NCI-H187 treated with DMSO at 0.1 percent for 48 hours (cell line): ENCODE results near the gene DNAL1.
"Not testable (repeated sequence)": the region's sequence is repeated elsewhere in the genome, so short reads cannot be mapped to it uniquely, and the experiment has no call there.

Source experiments
- DNase-seq: peaks from one replicate; lab custom pipeline; 2025; lab: John Stamatoyannopoulos, UW

Gene DNAL1, protein sequence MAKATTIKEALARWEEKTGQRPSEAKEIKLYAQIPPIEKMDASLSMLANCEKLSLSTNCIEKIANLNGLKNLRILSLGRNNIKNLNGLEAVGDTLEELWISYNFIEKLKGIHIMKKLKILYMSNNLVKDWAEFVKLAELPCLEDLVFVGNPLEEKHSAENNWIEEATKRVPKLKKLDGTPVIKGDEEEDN

DNA sequence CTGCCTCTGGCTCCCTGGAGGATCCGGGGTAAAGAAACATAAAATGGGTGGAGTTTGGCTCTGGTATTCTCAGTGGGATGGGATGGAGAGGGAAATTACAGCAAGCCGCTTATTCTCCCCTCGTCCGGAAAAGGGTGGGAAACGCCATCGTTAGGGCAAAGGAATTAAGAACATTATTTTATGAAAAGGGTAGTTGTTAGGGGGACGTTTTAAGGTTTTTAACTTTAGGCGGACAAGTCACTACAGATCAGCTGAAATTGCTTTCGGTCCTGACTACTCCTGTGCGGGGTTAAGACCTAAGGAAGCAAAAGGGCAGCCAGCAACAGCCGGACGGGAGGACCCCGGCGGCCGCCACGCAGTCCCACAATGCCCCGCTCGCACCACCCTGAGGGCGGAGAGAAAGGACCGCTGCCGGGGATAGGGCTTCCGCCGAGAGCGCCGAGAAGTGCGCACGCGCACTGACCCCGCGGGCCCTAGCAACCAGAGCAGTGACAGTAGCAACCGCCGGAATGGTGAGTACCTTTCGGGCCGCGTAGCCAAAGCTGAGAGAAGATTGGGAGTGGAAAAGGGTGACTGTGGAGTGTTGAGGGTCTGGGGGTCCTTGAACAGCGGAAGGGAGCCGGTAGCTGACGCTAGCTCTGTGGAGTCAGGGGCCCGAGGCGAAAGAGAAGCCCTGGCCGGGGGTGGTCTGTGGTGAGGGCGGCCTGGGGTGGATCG lies at the start of gene DNAL1:
TSS of gene DNAL1 (plus strand) at position 456 of the 717 bp plus-strand sequence. CDS start at position 510, 54 bp downstream.
- DNase-seq = peak; percentile 65

DNA sequence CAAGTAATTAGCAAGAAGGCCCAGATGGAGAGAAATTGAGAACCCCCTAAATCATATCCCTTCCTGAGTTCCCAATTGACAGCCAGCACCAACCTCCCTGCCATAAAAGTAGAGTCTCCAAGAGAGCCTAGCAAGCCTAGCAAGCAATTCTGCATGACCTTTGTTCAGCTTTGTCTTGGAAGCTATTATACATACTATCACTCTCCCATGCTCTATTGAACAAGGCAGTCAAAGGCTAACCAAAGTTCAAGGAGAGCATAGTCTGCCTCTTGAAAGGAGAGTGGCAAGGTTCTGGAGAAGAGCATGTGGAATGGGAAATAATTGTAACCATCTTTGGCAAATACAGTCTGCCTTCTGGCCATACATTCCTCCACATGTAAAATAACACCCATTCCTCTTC lies 45.3 kb upstream of the DNAL1 start:
- no peak for DNase-seq

DNA sequence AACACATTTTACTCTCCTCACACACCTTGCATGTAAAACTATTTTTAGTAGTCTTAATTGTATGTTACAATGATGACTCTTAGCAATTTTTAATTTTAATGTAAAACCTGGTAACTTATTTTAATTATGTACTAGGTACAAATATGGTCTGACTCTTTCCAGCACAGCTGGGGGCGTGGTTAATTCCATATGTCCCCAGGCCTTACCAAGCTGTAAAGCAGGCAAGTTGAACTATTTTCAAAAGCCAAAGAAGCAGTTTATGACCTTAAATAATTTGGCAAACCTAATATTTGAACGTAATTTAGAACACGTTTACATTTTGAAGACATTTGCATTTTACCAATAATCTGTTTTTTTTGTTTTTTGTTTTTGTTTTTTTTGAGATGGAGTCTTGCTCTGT lies 41.8 kb upstream of the DNAL1 start:
- no peak for DNase-seq

DNA sequence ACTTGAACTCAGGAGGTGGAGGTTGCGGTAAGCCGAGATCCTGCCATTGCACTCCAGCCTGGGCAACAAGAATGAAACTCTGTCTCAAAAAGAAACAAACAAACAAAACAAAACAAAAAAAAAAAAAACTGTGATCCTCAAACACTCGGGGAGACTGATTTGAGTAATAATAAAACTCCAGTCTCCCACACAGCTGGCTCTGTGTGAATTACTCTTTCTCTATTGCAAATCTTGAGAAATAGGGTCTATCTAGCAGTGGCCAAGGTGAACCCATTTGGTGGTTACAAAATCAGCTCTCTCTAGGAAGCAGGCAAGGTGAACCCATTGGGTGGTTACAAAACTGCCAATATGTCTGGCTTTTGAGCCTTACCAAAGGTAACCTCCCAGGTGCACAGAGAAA lies 38.5 kb upstream of the DNAL1 start:
- no peak for DNase-seq

DNA sequence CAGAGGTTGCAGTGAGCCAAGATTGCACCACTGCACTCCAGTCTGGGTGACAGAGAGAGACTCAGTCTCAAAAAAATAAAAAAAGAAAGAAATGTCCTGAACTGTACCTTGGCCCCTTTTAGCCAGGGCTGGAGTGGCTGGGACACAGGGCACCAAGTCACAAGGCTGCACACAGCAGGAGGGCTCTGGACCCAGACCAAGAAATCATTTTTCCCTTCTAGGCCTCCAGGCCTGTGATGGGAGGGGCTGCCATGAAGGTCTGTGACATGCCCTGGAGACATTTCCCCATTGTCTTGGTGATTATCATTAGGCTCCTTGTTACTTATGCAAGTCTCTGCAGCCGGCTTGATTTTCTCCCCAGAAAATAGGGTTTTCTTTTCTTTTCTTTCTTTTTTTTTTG lies 37.5 kb upstream of the DNAL1 start:
- no peak for DNase-seq

DNA sequence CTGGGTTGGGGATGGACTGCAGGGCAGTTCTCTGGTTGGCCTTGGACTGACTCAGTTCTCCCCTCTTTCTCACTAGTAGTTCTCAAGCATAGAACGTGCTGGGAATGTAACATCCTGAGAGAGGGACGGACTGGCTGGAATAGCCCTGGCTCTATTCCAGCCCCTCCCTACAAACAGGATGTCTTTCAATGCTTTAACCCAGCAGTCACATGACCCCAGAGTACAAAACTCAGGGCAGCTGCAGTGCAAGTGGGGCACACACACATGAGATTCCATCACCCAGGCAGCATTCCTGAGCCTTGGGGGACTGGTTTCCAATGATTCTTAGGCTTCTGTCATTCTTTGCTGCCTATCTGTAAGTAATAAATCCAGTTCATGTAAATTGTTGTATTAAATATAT lies 34.1 kb upstream of the DNAL1 start:
- no peak for DNase-seq

GRCh38 chr14:73612339-73613045 lies 32.3 kb upstream of the DNAL1 start, which contains the start of gene ACOT6:
Gene ACOT6, plus strand, starts transcription at chr14:73612517. Its CDS starts 55 bp downstream, at chr14:73612572.
- no peak for DNase-seq

- no peak for DNase-seq
Measured at GRCh38 chr14:73613046-73613383, 31.8 kb upstream of the DNAL1 start.

GRCh38 chr14:73613419-73613963 lies 31.3 kb upstream of the DNAL1 start:
- DNase-seq = no peak

GRCh38 chr14:73616831-73617230 lies 28.0 kb upstream of the DNAL1 start:
- no peak for DNase-seq

DNA sequence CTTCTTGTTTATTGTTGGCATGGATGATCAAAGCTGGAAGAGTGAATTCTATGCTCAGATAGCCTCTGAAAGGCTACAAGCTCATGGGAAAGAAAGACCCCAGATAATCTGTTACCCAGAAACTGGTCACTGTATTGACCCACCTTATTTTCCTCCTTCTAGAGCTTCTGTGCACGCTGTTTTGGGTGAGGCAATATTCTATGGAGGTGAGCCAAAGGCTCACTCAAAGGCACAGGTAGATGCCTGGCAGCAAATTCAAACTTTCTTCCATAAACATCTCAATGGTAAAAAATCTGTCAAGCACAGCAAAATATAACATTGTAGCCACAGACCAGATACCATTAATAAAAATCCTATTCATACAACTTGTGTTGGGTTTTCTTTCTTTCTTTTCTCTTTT lies 25.3 kb upstream of the DNAL1 start:
- DNase-seq = no peak

GRCh38 chr14:73620268-73620667 lies 24.5 kb upstream of the DNAL1 start:
- no peak for DNase-seq

DNA sequence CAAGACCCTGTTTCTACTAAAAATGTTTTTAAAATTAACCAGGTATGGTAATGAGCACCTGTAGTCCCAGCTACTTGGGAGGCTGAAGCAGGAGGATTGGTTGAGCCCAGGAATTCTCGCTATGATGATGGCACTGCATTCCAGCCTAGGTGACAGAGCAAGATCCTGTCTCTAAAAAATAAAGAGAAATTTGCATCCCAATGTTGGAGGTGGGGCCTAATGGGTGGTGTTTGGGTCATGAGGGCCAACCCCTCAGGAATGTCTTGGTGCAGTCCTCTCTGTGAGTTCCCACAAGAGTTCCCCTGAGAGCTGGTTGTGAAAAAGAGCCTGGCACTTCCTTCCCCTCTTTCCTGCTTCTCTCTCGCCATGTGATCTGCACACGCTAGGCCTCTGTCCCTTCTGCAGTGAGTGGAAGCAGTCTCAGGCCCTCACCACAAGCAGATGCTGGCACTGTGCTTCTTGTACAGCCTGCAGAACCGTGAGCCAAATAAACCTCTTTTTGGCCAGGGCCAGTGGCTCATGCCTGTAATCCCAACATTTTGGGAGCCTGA lies 21.2 kb upstream of the DNAL1 start:
- DNase-seq = no peak

- no peak for DNase-seq
Measured at GRCh38 chr14:73625706-73626105, 19.1 kb upstream of the DNAL1 start.

GRCh38 chr14:73627151-73627558 lies 17.6 kb upstream of the DNAL1 start:
- no peak for DNase-seq

DNA sequence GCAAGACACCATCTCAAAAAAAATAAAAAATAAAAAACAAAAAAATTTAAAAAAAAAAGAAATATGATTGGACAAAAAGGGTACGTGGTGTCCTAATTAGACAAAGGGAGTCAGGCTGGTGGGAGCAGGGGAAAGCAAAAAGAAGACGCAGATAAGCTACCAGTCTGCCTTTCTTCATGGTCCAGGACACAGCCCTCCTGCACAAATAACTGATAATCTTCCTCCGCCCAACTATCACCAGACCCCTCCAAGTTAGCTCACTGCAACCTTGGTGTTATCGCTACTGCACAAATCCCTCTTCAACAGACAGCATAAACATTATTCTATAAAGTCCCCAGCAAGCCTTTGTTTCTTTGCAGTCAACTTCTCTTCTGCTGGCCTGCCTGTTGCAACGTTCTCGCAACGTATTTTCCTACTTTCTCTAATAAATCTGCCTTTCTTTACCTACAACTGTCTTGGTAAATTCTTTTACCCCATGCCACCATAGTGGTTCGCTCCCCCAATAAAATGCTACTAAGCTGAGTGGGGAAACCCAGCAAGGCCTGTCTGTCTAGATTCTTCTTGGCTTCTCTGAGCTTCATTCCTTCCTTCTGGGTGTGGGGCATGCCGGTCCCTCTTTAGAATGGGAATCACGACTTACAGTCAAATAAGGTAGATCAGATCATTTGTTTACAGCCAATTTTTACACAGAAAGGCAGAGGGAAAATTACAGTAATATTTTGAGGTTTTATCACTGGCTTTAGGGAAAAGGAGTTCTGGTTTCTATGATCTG lies 14.6 kb upstream of the DNAL1 start:
- no peak for DNase-seq

DNA sequence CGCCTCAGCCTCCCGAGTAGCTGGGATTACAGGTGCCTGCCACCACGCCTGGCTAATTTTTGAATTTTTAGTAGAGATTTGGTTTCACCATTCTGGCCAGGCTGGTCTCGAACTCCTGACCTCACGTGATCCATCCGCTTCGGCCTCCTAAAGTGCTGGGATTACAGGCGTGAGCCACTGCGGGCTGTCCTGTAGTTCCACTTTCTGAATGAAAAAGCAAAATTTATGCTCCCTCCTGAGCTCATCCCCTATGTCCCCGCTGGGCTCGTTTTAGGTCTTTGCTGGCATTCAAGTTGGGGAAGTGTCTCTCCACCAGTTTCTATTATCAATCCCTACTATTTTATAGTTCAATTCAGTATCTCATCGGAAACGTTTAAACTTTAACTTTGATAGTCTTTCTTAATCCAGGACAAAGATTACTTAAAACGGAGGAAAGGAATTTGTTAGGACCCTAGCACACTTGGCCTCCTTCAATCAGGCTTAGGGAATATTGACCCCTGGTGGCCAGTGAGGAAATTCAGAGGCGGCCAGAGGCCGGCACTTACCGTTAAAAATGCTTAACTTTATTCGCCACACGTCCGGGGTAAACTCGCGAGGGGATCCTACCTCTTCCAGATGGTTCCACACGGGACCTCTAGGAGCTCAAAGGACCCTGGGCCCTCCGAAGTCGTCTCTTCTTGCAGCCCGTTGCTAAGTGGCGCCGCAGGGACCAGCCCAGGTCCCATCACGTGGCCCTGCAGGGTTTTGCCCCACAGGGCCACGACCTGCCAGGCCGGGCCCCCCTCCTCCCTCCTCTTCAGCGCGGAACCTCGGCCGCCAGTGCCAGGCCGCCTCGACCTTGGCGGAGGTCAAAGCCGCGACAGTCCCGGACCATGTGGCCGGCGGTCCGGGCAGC lies 11.4 kb upstream of the DNAL1 start:
- peak; percentile 13 for DNase-seq

- DNase-seq = no peak
Measured at GRCh38 chr14:73634011-73634833, 10.6 kb upstream of the DNAL1 start.

DNA sequence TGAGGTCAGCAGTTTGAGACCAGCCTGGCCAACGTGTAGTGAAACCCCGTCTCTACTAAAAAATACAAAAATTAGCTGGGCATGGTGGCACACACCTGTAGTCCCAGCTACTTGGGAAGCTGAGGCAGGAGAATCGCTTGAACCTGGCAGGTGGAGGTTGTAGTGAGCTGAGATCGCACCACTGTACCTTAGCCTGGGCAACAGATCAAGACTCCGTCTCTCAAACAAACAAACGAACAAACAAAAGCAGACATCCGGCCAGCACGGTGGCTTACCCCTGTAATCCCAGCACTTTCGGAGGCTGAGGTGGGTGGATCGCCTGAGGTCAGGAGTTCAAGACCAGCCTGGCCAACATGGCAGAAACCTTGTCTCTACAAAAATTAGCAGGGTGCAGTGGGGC lies 8.4 kb upstream of the DNAL1 start:
- DNase-seq = not testable (repeated sequence)

DNA sequence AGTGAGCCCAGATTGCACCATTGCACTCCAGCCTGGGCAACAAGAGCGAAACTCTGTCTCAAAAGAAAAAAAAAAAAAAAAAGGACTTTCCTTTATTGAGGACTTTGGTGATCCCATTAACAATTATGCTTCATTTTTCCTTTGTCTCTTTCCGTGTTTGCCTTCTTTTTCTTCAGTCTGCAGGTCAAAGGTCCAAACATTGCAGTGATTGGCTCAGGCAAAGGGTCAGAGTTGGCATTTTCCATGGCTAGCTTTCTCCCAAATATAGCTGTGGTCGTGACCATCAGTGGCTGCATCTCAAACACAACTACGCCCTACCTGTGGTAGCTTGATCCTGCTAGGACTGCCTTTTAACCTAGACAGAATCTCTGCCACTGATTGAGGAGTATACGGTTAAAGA lies 7.0 kb upstream of the DNAL1 start:
- no peak for DNase-seq
